Globus pallidus (tissue), 1 donor: ENCODE measurements around the gene PRDM12.
"Not testable (repeated sequence)": the region's sequence is repeated elsewhere in the genome, so short reads cannot be mapped to it uniquely, and the experiment has no call there.

Experiments used
- DNase-seq: peaks from one replicate; pipeline ENCODE4 v3.0.0-alpha.2; 2015; ENCODE audit warnings: low spot score

The PRDM12 gene

GRCh38 chr9:130663977-130664250, 480 bp upstream of the PRDM12 start:
- no peak for DNase-seq

GRCh38 chr9:130665029-130665430, 636 bp downstream of the PRDM12 start:
- DNase-seq = no peak

DNA sequence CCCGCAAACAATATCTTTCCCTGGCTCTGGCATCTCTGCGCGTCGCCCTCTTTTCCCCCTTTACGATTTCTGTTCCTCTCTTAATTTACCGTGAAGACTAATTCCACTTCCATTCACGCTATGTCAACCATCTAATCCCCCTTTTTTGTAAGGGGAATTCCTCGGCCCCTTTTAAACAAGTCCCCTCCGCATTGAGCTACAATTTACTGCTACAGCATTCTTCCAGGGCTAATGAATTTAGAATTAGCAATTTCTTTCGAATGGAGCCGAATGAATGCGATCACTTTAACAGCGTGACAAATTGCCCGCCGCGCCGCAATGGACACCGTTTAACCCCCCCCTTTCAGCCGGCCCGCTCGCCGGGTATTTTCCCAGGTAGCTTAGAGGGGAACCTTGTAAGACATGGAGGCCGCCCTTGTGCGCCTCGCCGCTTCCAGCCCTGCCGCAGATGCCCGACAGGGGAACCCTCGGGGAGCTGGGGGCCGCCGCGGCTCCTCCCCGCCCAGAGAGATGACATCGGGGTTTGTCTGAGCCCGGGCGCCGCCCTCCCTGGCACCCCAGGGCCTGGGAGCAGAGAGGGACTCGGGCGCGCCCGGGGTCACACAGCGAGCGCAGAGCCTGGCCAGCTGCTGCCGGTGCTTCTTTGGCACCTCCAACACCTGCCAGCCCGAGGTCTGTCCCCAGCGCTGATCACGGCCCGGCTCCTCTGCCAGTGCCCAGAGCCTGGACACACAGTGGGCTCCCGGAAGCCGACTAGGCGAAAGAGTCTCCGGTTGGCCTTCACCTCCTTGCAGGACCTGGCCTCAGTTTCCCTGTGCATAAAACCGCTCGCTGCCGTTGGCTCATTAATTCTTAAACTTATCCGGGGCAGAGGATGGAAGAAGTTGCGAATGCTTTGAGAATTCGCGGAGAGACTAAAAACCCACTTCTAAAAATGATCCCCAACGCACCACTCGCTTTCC, 1.3 kb downstream of the PRDM12 start:
- no peak for DNase-seq

GRCh38 chr9:130666393-130667119, 2.2 kb downstream of the PRDM12 start:
- no peak for DNase-seq

GRCh38 chr9:130667120-130667435, 2.7 kb downstream of the PRDM12 start:
- DNase-seq = no peak

DNA sequence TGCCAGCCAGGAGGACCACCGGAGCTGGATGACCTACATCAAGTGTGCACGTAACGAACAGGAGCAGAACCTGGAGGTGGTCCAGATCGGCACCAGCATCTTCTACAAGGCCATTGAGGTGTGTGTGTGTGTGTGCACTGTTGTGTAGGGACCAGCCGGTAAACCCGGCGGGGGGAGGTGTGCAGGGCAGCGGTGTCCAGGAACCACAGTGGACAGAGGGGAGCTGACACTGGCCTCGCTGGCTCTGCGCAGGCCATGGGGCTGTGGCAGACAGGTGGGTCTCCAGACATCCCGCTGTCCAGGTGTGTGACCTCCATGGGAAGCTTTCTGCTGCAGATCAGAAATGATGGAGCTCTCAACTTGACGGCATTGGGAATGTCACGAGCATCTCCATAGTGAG, 3.8 kb downstream of the PRDM12 start:
- no peak for DNase-seq

DNA sequence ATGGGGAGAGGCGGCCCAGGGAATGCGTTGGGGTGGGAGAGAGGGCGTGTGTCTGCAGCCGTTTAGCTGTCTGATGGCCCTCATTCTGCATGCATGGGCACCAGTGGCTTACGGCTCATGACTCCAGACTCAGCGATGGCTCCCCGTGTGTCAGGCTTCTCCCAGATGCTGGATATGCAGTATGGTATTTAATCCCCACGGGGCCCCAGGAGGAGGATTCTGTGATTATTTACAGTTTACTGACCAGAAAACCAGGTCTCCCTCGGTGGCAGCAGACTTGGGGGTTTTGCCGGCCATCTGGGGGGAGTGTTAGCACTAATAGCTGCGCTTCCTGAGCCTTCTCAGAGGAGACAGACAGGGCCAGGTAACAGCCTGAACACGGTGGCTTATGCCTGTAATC, 4.3 kb downstream of the PRDM12 start:
- no peak for DNase-seq

GRCh38 chr9:130669965-130670364, 5.6 kb downstream of the PRDM12 start:
- no peak for DNase-seq

DNA sequence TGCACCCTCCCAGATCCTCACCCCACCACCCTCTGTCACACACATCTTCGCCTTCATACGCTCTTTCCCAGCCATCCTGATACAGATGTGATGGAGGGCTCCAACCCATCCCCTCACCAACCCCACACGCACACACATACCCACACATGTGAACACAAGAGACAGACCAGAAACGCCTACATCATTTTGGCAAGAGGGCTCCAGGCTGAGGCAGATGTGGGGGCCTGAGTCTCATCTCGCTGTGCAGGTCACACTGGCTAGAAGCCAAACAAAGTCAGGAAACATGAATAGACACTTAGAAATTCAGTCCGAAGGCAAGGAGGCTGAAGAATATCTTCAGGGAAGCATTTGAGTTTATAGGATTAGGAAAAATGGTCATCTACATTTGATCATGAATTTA, 6.2 kb downstream of the PRDM12 start:
- no peak for DNase-seq

DNA sequence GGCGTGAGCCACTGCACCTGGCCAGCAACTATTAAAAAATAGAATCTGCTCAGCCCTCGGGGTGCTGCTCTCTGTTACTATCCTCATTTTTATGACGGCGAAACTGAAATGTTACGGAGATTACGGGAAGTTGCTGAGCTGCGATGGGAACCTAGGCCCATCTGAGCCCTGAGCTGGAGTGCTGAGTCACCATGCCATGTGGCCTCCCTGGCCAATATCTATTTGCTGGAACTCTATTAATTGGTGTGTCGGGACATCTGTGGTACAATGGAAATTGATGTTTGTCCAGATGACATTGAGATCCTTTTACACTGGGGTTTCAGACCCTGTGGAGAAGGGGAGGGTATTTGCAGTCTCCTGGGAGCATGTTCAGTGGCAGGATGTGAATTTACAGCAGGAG, 8.1 kb downstream of the PRDM12 start:
- DNase-seq = no peak

DNA sequence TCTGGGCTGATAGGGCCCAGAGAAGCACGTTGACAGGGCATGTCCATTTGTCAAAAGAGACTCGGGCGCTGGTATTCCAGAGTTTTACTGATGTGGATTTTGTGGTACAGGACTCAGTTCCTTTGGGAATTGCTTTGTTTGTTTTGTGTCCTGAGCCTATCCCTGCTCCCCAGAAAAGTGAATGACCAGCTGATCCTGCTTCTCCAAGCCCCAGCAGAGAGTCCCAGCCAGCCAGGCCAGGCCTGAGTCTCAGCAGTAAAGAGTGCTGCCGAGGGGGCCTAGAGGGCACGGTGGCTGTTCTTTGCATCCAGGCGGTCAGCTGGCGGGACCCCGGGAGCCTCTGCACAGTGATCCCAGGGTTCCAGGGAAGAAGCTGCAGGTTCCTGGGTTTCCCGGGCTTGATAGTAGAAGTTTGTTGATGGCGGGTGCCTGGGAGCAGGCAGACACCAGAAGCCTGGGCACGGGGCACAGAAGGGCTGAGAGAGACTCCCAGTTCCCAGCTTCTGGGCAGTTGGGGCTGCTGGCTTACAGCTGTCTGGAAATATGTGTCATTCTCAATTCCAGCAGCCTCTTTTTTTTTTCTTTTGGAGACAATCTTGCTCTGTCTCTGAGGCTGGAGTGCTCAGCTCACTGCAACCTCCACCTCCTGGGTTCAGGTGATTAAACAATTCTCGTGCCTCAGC, 8.7 kb downstream of the PRDM12 start:
- DNase-seq = no peak

GRCh38 chr9:130675396-130675795, 11.0 kb downstream of the PRDM12 start:
- no peak for DNase-seq

DNA sequence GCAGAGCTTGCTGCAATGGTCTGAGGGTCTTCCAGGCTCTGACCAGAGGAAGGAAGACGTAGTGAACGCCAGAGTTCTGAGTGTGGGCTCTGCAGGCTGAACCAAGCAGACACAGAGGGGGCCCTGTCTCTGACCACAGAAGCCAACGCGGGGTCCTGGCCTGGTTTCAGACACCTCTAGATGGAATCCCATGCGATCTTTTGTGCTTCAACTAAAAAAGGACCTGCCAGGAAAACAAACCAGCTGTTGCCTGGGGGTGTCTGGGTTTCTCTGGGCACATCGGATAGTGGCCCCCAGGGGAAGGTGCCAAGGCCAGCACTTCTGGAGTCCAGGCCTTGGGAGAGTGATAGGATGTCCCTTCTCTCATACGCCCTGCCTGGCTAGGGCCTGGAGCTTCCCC, 12.9 kb downstream of the PRDM12 start:
- DNase-seq = no peak

DNA sequence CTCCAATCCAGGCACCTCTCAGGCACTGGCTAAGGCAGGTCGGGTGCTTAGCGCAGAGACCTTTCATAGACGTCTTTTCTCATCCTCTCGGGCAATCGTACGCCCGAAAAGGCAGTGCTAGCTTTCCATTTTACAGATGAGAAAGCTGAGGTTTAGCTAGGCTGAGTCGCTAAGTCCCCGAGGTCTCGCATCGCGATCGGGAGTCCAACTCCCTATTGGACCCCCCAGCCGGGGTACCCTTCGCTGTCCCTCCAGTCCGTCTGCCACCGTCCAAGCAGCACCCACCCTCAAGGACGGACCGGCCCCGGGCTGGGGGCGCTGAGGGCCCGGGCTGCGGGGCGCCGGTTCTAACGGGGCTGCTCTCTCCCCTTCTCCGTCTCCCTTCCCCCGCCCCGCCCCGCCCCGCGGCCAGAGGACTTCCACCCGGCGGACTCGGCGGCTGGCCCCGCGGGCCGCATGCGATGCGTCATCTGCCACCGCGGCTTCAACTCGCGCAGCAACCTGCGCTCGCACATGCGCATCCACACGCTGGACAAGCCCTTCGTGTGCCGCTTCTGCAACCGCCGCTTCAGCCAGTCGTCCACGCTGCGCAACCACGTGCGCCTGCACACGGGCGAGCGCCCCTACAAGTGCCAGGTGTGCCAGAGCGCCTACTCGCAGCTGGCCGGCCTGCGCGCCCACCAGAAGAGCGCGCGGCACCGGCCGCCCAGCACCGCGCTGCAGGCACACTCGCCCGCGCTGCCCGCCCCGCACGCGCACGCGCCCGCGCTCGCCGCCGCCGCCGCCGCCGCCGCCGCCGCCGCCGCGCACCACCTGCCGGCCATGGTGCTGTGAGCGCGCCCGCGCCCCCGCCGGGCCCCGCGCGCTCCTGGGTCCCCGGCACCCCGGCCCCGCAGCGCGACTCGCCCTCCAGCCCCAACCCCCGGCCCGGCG, 16.7 kb downstream of the PRDM12 start:
- no peak for DNase-seq

GRCh38 chr9:130681769-130682420, 17.5 kb downstream of the PRDM12 start:
- no peak for DNase-seq

DNA sequence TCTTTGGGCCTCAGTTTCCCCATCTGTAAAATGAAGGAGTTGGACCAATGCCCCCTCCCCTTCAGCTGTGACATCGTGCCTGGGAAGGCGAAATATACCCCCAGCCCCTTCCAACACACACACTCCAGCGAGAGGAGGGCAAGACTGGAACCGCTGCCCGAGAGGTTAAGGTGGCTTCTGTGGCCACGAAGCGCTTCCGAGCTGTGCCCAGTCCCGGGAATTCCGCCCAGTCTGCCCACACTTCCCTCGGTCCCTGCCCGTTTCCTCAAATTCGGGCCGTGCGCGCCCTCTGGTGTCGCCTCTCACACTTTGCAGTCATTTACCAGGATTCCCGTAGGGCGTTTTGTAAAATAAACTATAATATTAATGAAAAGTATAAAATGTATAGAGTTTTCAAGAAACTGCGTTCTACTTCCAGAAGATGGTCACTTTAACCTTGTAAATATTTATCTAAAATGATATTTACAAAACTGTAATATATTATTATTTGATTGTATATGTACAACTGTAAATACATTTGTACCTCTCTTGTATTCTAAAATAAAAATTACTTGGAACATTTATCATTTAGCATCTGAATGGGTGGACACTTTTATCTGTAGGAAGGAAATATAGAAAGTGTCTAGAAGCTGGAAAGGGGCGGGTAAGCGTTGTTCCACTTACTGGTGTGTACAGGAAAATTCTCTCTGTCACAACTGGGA, 18.2 kb downstream of the PRDM12 start:
- DNase-seq = peak; percentile 76

- DNase-seq = no peak
Observed at GRCh38 chr9:130685104-130685503, 20.7 kb downstream of the PRDM12 start.

DNA sequence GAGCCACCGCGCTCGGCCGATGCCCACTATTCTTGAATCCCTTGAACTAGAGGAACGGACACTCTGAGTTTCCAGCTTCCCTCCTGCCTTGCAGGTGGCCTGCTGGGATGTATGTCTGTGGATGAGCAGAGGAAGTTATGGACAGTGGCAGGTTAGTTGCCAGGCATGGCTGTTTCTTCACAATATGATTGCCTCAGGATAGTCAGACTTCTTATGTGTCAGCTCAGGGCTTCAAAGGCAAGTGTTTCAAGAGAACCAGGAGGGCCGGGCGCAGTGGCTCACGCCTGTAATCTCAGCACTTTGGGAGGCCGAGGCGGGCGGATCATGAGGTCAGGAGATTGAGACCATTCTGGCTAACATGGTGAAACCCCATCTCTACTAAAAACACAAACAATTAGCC, 21.6 kb downstream of the PRDM12 start:
- DNase-seq = not testable (repeated sequence)

DNA sequence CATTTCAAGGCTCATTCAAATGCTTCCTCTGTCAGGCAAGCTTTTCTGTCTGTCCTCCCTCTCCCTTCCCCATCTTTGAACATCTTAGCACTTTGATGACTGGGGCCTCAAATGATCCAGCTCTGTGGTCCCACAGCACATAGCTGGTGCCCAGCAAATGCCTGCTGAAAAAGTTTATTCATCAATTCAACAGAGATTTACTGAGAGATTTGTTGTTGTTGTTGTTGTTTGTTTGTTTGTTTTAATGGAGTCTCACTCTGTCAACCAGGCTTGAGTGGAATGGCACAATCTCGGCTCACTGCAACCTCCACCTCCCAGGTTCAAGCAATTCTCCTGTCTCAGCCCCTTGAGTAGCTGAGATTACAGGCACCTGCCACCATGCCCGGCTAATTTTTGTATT, 23.2 kb downstream of the PRDM12 start:
- no peak for DNase-seq

DNA sequence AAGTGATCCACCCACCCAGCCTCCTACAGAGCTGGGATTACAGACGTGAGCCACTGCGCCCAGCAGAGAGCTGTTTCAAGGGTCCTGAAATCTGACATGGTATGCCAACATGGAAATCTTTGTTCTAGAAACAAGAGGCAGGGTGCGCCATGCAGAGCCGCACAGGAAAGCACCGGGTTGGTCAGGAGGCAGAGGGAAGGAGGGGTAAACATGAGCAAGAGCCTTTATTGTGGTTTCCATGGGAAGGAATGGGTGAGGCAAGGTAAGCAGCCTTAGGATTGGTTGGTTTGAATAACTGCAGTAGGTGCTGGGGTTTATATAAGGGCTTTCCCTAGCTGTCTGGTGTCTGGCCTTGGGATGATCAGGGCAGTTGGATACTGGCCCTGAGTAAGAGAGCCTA, 23.7 kb downstream of the PRDM12 start:
- no peak for DNase-seq

DNA sequence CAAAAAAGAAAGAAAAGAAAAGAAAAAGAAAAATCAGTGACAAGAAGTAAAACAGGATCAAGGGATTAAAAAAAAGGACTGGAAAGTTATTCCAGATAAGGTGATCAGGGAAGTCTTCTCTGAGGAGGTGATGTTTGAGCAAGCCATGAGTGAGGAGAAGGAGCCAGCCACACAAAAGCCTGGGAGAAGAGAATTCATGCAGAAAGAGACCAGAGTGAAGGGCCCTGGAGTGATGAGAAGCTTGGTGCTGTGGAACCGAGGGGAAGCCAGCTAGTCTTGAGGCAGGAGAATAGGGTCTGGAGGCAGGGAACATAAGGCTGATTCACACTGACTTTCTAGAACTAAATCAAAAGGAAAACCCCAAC, 25.2 kb downstream of the PRDM12 start:
- DNase-seq = no peak
